ENCODE results near the gene JMJD7.

DNA sequence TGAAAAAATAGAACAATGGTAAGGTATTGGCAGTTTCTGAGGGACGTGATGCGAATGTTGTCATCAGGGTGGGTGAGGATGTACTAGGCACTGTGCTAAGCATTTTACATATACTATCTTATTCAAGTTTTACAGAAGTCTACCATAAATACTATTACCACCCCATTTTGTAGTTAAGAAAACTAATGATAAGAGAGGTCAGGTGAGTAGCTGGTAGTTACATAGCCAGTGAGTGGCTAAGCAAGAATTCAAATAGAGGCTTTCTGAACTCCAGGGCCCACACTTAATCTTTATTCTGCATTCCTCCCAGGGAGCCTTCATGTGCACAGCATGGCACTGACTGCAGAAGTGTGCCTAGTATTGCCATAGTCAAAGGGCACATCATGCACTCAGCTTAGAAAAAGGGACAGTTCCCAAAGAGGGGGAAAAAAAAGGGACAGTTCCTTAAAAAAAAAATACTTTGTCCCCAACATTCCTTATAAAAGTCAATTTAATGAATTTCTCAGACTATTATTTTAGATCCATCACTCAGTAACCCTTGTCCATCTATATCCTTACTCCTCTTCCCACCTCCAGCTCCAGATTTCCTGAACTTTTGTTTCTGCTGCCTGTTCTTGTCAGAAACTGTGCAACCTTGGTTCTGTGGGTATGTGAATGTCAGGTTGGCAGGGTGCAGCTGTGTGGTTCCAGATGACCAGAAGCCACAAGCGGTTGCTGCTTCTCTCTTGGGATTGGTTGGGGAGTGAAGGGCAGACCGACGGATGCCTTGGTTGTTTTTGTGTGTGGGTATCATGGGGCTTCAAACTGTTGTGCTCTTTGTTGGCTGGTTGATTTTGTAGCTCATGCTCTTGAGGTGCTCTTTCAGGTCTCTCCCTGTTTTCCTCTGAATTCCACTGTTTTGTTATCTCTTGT, 45.3 kb upstream of the JMJD7 start:
- TF ChIP-seq POLR2AphosphoS5 (IDR thresholded peaks at IDR 0.05; ENCODE audit: low read depth, low read length) (no peak), POLR2A (IDR thresholded peaks at IDR 0.05; ENCODE audit: low read depth, low read length) (no peak), TAF1 (IDR thresholded peaks at IDR 0.05; ENCODE audit: borderline replicate concordance, low read depth, low read length) (no peak)
